Measurements from ENCODE around the gene ZNF496.

The ZNF496 gene

DNA sequence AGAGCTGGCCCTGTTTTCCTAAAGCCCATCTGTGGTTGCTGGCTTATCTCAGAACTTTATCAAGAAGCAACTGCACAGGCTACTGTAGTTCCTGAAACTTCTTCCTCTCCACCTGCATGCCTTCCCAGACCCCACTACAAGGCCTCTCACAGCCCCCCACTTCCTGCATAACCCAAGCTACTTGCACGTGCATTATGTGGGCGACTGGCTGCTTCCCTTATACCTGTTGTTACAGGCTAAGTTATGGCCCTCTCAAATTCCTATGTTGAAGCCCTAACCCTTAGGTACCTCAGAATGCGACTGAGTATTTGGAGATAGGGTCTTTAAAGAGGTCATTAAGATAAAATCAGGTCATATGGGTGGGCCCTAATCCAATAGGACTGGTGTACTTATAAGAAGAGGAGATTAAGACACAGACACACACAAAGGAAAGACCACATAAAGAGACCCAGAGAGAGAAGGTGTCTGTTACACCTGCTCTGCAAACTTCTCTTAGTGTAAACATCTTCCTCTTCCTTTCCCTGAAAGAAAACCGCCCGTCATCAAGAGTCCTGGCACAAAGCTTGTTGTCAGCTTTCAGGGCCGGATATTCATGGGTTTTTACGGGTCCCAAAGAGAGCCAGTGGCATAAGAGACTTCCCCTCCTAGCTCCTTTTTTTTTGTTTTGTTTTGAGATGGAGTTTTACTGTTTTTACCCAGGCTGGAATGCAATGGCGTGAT lies 5.1 kb downstream of the ZNF496 start:
- DNase-seq: no peak

- DNase-seq: no peak
Observed at GRCh38 chr1:247324923-247325322, 6.7 kb downstream of the ZNF496 start.

- no peak for DNase-seq
Observed at GRCh38 chr1:247324204-247324787, 7.4 kb downstream of the ZNF496 start.

GRCh38 chr1:247322849-247323586 lies 8.6 kb downstream of the ZNF496 start:
- DNase-seq: no peak

- no peak for DNase-seq
Observed at GRCh38 chr1:247322442-247322841, 9.2 kb downstream of the ZNF496 start.

DNA sequence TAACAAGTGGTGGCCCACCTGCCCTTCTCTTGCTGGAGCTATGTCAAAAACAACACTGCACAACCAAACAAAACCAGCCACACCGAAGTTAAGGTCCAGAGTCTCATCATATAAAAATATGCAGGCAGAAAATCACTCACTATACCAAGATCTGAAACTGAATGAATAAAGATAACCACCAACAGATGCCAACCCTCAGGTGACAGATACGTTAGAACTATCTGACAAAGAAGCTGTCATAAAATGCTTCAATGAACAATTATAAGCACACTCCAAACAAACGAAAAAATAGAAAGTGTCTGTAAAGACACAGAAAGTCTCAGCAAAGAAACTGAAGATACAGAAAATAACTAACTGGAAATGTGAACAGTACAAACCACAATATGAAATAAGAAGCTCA lies 14.0 kb downstream of the ZNF496 start:
- no peak for DNase-seq

- no peak for DNase-seq
Observed at GRCh38 chr1:247316590-247317197, 15.0 kb downstream of the ZNF496 start.

GRCh38 chr1:247304031-247304430 lies 27.6 kb downstream of the ZNF496 start:
- DNase-seq: no peak

DNA sequence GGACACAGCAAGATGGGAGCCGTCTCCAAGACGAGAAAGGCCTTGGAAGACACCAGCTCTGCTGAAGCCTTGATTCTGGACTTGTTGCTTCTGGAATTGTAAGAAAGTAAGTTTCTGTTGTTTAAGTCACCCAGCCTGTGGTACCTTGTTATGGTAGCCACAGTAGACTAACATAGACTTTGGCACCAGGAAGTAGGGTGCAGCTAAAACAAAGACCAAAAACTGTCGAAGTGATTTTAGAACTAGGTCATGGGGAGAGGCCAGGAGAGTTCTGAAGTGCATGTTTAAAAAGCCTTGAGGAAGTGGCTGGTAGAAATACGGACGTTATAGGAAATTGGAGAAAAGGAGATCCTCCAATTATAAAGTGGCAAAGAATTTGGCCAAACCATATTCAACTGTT lies 28.5 kb downstream of the ZNF496 start:
- no peak for DNase-seq

DNA sequence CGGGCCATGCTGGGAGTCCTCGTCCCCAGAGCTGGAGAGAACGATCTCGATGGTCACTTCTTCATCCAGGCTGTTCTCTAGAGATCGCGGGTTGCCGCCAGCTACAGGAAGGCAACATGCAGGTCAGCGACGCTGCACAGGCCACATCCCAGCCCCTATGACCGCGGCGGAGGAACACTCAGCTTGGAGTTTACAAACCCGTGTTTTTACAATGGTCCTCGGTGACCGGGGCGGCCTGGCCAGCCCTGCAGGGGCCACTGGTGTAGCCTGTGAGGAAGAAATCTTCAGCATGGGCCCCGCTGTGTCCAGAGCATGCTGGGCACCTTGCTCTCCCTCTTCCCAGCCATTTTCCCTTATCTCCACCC lies 30.5 kb downstream of the ZNF496 start:
- DNase-seq: no peak

DNA sequence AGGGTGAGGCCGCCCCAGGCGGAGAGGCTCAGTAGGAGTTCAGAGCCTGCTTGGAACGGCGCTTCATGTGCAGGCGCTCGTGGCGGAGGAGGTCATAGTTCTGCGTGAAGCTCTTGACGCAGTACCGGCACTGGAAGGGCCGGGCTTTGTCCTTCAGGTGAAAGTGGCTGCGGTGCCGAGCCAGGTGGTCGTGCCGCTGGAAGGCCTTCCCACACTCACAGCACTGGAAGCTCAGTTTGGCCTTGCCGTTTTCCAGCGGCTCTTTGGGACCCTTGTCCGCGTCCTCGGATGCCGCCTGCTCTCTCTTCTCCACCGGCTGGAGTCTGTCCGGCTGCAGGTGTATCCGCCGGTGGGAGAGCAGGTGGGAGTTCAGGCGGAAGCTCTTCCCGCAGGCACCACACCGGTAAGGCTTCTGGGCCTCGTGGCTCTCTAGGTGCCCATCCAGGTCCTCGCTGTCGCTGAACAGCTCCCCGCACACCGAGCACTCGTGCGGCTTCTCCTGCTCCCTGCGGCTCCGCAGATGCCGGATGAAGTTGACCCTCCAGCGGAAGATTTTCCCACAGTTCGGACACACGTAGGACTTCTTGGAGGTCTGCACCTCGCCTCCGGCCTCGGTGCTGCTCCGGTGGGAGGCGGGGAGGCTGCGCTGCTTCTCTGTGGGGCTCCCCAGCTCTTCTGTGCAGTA lies 31.0 kb downstream of the ZNF496 start:
- no peak for DNase-seq

DNA sequence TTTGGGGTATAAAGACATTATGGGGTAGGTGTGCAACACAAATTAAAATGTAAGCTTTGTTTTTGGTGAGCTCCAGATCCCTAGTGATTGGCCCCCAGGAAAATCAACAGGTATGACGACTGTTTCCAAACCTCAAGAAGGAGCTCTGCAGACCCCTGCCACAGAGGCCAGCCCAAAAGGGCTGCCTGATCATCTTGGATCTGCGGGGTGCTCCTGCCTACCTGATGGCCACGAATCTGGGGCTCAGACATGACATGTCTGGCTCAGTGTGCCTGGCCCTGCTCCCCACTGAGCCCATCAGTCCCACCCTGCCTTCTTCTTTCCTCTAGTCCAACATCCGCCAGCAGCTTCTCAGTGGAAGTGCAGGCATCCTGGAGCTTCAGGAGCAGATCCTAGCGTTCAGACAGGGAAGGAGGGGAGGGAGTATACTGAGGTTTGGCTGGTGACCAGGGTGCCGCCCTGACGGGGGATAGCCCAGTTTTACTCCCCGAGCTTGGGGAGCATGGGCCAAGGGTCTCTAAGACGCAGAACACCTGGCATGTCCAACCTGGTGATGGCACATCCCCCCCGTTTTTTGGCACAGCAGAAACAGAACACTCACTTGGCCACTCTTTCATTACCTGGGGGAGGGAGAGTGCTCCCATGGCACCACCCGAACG lies 31.8 kb downstream of the ZNF496 start:
- no peak for DNase-seq

GRCh38 chr1:247298701-247299100 lies 33.0 kb downstream of the ZNF496 start:
- no peak for DNase-seq

- DNase-seq: no peak
Observed at GRCh38 chr1:247298124-247298481, 33.6 kb downstream of the ZNF496 start.

GRCh38 chr1:247297263-247298123 lies 34.2 kb downstream of the ZNF496 start:
- no peak for DNase-seq

GRCh38 chr1:247296599-247297180 lies 35.0 kb downstream of the ZNF496 start:
- no peak for DNase-seq

DNA sequence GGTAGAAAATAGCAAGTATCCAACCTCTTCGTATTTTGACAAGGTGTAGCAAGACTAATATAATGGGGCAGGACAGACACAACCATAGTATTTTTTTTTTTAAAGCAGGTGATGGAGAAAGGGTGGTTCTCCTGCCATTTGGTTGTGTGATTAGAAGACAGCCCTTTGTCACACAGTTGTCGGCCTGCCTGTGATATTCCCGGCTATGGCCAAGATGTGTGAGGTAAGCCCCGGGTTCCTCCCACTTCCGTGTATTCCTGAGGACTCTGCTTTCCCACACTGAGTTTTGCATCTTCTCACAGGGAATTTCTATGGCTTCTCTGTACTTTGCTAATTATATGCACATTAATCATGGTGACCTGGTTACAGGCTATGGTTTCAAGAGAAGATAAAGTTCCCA lies 35.9 kb downstream of the ZNF496 start:
- no peak for DNase-seq

GRCh38 chr1:247295274-247295684 lies 36.4 kb downstream of the ZNF496 start:
- DNase-seq: no peak

GRCh38 chr1:247294282-247294681 lies 37.4 kb downstream of the ZNF496 start:
- no peak for DNase-seq

DNA sequence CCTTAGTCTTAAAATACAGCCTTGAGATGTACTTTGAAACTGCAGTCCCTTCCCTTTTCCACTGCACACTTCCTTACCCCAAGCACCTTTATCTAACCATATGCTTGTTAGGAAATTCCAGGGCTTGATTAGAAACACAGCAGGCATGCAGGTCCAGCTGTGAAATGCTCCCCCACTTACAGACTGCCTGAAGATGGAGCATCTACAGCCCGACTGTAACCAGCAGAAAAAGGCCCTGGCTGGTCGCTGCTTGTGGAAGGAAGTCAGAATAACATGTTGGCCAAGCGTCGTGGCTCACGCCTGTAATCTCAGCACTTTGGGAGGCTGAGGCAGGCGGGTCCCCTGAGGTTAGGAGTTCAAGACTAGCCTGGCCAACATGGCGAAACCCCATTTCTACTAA lies 38.6 kb downstream of the ZNF496 start:
- DNase-seq: no peak

DNA sequence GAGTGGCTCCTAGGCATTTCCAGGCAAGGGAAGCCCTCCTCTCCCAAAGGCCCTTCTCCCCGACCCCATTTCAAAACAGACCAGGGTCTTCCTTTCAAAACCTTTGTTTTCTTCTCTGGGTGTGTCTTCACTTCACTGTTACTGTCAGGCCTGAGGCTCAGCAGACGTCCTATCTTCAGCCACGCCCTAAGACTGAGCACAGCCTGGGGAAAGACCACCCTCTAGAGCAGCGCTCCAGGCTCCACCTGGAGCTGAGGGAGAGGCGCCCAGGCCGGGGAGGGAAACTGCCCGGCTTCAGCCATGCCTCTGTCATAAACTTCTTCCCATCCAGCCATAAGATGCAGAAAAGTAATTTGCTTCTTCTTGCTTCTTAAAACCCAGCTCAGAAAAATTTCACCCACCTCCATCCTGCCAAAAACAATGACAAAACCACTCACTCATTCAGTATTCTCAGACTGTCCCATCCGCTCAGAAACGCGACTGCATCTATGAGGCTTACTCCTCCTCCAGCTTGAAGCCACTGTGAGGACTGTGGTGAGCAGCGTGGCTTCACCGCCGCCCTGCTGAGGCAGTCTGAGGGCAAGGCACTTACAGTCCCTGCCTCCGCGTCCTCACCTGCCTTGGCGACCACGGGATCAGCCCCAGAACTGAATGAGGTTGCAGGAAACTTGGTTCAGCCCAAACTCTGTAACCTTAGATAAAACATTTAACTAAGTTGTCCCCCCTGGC lies 39.7 kb downstream of the ZNF496 start:
- no peak for DNase-seq
